KG1 (cell line): ENCODE results near the gene THOC2.

Source experiments
- DNase-seq: peaks from one replicate; lab custom pipeline; 2025; lab: John Stamatoyannopoulos, UW

Gene THOC2

DNA sequence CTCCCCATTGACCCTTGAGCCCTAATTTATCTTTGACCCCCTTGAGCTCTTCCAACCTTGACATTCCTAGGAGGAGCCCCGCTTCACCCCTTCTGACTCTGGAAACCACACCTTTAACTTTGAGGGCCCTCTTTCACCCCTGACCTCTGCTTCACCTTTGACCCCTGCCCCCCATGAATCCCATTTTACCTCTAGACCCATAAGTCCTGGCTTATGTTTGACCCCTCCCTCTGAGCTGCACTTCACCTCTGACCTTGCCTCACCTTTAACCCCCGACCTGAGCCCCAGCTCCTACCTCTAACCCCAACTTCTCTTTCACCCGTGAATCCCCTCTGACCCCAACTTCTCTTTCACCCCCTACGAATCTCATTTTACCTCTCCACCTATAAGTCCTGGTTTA, 169.7 kb downstream of the THOC2 start:
- no peak for DNase-seq

- no peak for DNase-seq
Measured at GRCh38 chrX:123562342-123563146, 170.3 kb downstream of the THOC2 start.

GRCh38 chrX:123561439-123562215, 171.2 kb downstream of the THOC2 start:
- DNase-seq: no peak

GRCh38 chrX:123550829-123551228, 182.0 kb downstream of the THOC2 start:
- DNase-seq: no peak
